ENCODE results near the gene CLDN24. TPM values are rescaled to one million over a fixed set of nuclear protein-coding genes. Genes with fewer than 3 reads are reported as not detected.

Gene CLDN24
- not detected for total RNA-seq
- not detected for polyA plus RNA-seq
- long read RNA-seq, donor 1 = 0 reads
- long read RNA-seq, donor 2 = 0 reads
- long read RNA-seq, donor 3 = 0 reads
- long read RNA-seq, donor 4 = 0 reads
- long read RNA-seq, donor 5 = 0 reads
- long read RNA-seq, donor 6 = 0 reads
- long read RNA-seq, donor 7 = 0 reads
- long read RNA-seq, donor 8, partial matches to known transcripts = 0 of 1 reads
- long read RNA-seq, donor 8, other reads (novel, unspliced or antisense) = 0 of 1 reads
- long read RNA-seq, donor 9 = 0 reads
- long read RNA-seq, donor 10 = 0 reads

- WGBS = 97% methylated on average over 5 of the region's 5 CpGs
- H3K4me1 ChIP-seq (ENCODE audit: control insufficient read depth in 2 of 2, insufficient read depth in 2 of 2, low read length in 2 of 2) = no peaks in the 10 kb centered on the region
- no peak for DNase-seq (ENCODE audit: low read depth in 6 of 9, low spot score in 9 of 9)
Measured at GRCh38 chr4:183322326-183322725, at the start of gene CLDN24. TSS of gene CLDN24 (minus strand) at chr4:183322426. CDS start at chr4:183322426, 0 bp downstream.

DNA sequence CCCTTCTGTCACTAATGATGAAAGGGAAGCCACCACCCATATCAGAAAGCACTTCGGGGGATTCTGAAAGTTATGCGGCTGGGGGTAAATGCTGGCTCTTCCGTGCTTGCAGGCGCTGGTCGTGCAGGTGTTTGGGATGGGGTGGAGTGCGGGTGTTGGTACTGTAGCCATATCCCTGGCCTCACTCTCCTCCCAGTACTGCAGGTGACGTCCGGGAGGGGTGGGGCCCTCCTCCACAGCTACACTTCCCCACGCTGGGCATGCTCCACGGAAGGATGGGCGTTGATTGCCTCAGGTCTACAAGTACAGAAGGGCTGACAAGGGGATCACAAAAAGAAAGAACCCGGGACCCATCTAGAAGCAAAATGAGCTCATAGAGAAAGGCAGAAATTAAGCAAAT, 48.6 kb upstream of the CLDN24 start:
- H3K4me1 ChIP-seq (ENCODE audit: control insufficient read depth in 2 of 2, insufficient read depth in 2 of 2, low read length in 2 of 2) = no peaks in the 10 kb centered on the region
- no peak overlapping the region for H3K4me3 ChIP-seq (ENCODE audit: low read length in 2 of 2)
- no peak for DNase-seq (ENCODE audit: low read depth in 6 of 9, low spot score in 9 of 9)
- no peaks in the 10 kb centered on the region for H3K9me3 ChIP-seq (ENCODE audit: control insufficient read depth in 2 of 2, insufficient read depth in 1 of 2, low read length in 1 of 2)
- 89% methylated on average over 12 of the region's 12 CpGs for WGBS
- no peaks in the 10 kb centered on the region for H3K36me3 ChIP-seq (ENCODE audit: control insufficient read depth in 2 of 2, insufficient read depth in 2 of 2, low read length in 1 of 2)
- H3K27me3 ChIP-seq (ENCODE audit: control insufficient read depth in 2 of 2, insufficient read depth in 1 of 2, low read length in 1 of 2) = peaks cover 0 to 2% of the 10 kb centered on the region in 2 donors
- no peak overlapping the region for H3K27ac ChIP-seq (ENCODE audit: low read depth in 1 of 2, low read length in 1 of 2)

More at GRCh38 chr4:183322326-183322725, at the start of gene CLDN24:
- no peak within 1 kb of the TSS for H3K27ac ChIP-seq (ENCODE audit: low read depth in 1 of 2, low read length in 1 of 2)
- no peaks in the 10 kb centered on the region for H3K27me3 ChIP-seq (ENCODE audit: control insufficient read depth in 2 of 2, insufficient read depth in 1 of 2, low read length in 1 of 2)
- H3K36me3 ChIP-seq (ENCODE audit: control insufficient read depth in 2 of 2, insufficient read depth in 2 of 2, low read length in 1 of 2) = no peaks in the 10 kb centered on the region
- H3K4me3 ChIP-seq (ENCODE audit: low read length in 2 of 2) = no peak within 1 kb of the TSS
- H3K9me3 ChIP-seq (ENCODE audit: control insufficient read depth in 2 of 2, insufficient read depth in 1 of 2, low read length in 1 of 2) = peaks cover 0 to 5% of the 10 kb centered on the region in 2 donors

- H3K27me3 ChIP-seq (ENCODE audit: control insufficient read depth in 2 of 2, insufficient read depth in 1 of 2, low read length in 1 of 2) = no peaks in the 10 kb centered on the region
- no peak for DNase-seq (ENCODE audit: low read depth in 6 of 9, low spot score in 9 of 9)
- H3K27ac ChIP-seq (ENCODE audit: low read depth in 1 of 2, low read length in 1 of 2) = no peak overlapping the region
- H3K36me3 ChIP-seq (ENCODE audit: control insufficient read depth in 2 of 2, insufficient read depth in 2 of 2, low read length in 1 of 2) = no peaks in the 10 kb centered on the region
- no peak overlapping the region for H3K4me3 ChIP-seq (ENCODE audit: low read length in 2 of 2)
- no peaks in the 10 kb centered on the region for H3K4me1 ChIP-seq (ENCODE audit: control insufficient read depth in 2 of 2, insufficient read depth in 2 of 2, low read length in 2 of 2)
- 88% methylated on average over 8 of the region's 8 CpGs for WGBS
- H3K9me3 ChIP-seq (ENCODE audit: control insufficient read depth in 2 of 2, insufficient read depth in 1 of 2, low read length in 1 of 2) = no peaks in the 10 kb centered on the region
Measured at GRCh38 chr4:183369073-183369472, 46.8 kb upstream of the CLDN24 start.

DNA sequence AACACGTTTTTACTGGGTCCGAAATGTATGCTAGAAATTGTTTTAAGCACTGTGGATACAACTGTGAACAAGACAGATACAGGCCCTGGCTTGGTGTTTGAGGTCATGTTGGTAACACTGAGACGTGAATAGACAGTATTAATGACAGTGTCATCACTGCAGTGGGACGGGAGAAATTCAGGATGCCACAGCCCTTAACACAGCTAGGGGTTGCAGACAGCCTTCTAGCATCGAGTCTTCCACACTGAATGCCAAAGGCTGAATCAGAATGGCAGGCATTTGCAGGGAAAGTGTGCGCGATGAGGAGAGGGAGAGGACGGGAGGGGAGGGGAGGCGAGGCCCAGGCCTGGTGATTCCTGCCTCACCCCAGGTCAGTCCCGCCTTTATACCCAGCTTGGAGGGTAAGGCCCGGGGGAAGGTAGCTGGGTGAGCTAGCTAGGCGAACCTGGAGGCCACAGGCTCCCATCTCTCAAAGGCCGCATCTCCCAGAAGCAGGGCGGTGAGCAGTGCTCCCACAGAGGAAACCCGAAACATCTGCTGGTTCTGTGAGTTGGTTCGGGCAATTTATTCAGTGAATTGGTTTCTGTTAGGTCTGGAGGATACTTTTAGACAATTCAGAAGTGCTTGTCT, 44.1 kb upstream of the CLDN24 start:
- Histone ChIP-seq H3K4me3 (ENCODE audit: low read length in 2 of 2) (no peak overlapping the region), H3K27me3 (ENCODE audit: control insufficient read depth in 2 of 2, insufficient read depth in 1 of 2, low read length in 1 of 2) (no peaks in the 10 kb centered on the region), H3K9me3 (ENCODE audit: control insufficient read depth in 2 of 2, insufficient read depth in 1 of 2, low read length in 1 of 2) (no peaks in the 10 kb centered on the region), H3K4me1 (ENCODE audit: control insufficient read depth in 2 of 2, insufficient read depth in 2 of 2, low read length in 2 of 2) (no peaks in the 10 kb centered on the region), H3K27ac (ENCODE audit: low read depth in 1 of 2, low read length in 1 of 2) (no peak overlapping the region), H3K36me3 (ENCODE audit: control insufficient read depth in 2 of 2, insufficient read depth in 2 of 2, low read length in 1 of 2) (no peaks in the 10 kb centered on the region)
- no peak for DNase-seq (ENCODE audit: low read depth in 6 of 9, low spot score in 9 of 9)
- WGBS = 93% methylated on average over 16 of the region's 16 CpGs

- WGBS = 86% methylated on average over 10 of the region's 10 CpGs
- Histone ChIP-seq H3K4me1 (ENCODE audit: control insufficient read depth in 2 of 2, insufficient read depth in 2 of 2, low read length in 2 of 2) (no peaks in the 10 kb centered on the region), H3K36me3 (ENCODE audit: control insufficient read depth in 2 of 2, insufficient read depth in 2 of 2, low read length in 1 of 2) (no peaks in the 10 kb centered on the region), H3K9me3 (ENCODE audit: control insufficient read depth in 2 of 2, insufficient read depth in 1 of 2, low read length in 1 of 2) (no peaks in the 10 kb centered on the region), H3K27me3 (ENCODE audit: control insufficient read depth in 2 of 2, insufficient read depth in 1 of 2, low read length in 1 of 2) (no peaks in the 10 kb centered on the region), H3K27ac (ENCODE audit: low read depth in 1 of 2, low read length in 1 of 2) (no peak overlapping the region), H3K4me3 (ENCODE audit: low read length in 2 of 2) (no peak overlapping the region)
- DNase-seq (ENCODE audit: low read depth in 6 of 9, low spot score in 9 of 9) = no peak
Measured at GRCh38 chr4:183364025-183364424, 41.8 kb upstream of the CLDN24 start.

DNA sequence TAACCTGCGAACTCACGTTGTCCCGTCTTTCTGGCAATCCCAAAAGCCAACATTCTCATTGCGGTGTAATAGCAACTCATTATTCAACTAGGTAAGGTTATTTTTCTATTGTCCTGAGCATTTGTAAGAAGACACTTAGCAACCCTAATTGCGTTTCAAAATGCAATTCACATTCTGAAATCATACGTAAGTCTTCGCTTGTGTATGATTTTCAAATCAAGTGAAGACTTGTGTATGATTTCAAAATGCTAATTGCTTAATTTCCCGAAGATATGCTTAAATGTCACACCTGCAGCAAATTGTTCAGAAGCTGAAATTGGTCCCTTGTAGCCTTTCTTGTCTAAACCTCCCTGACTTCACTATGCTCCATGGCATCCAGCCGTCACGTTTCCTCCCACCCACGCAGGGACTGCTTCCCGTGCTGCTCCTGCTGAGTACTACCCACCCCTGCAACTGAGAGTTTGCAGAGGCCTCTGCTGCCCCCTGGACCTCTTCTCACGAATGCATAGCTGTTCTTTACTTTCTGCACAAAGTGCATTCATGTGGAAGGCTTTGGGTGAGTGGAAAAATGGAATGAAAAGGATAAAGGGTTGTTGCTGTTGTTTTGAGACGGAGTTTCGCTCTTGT, 40.8 kb upstream of the CLDN24 start:
- 85% methylated on average over 15 of the region's 15 CpGs for WGBS
- no peak for DNase-seq (ENCODE audit: low read depth in 6 of 9, low spot score in 9 of 9)
- Histone ChIP-seq H3K36me3 (ENCODE audit: control insufficient read depth in 2 of 2, insufficient read depth in 2 of 2, low read length in 1 of 2) (no peaks in the 10 kb centered on the region), H3K27ac (ENCODE audit: low read depth in 1 of 2, low read length in 1 of 2) (no peak overlapping the region), H3K4me1 (ENCODE audit: control insufficient read depth in 2 of 2, insufficient read depth in 2 of 2, low read length in 2 of 2) (no peaks in the 10 kb centered on the region), H3K4me3 (ENCODE audit: low read length in 2 of 2) (no peak overlapping the region), H3K9me3 (ENCODE audit: control insufficient read depth in 2 of 2, insufficient read depth in 1 of 2, low read length in 1 of 2) (no peaks in the 10 kb centered on the region), H3K27me3 (ENCODE audit: control insufficient read depth in 2 of 2, insufficient read depth in 1 of 2, low read length in 1 of 2) (no peaks in the 10 kb centered on the region)

DNA sequence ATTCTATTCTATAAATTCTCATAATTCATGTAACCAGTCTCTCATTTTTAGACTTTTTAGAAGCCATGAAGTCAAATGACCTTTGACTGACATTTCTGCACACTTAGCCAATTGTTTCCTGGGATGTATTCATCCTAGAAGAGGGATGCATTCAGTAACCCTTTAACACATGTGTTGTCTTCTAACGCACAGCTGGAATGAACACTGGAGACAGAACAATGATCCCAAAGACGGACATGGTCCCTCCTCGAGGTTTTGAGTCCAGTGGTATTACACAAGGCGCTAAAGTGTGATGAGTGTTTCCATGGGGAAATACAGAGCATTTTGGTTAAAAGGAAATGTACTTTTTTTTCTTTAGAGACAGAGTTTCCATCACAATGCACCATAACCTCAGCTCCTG, 39.8 kb upstream of the CLDN24 start:
- no peaks in the 10 kb centered on the region for H3K9me3 ChIP-seq (ENCODE audit: control insufficient read depth in 2 of 2, insufficient read depth in 1 of 2, low read length in 1 of 2)
- 98% methylated on average over 4 of the region's 4 CpGs for WGBS
- H3K36me3 ChIP-seq (ENCODE audit: control insufficient read depth in 2 of 2, insufficient read depth in 2 of 2, low read length in 1 of 2) = no peaks in the 10 kb centered on the region
- H3K4me1 ChIP-seq (ENCODE audit: control insufficient read depth in 2 of 2, insufficient read depth in 2 of 2, low read length in 2 of 2) = no peaks in the 10 kb centered on the region
- no peaks in the 10 kb centered on the region for H3K27me3 ChIP-seq (ENCODE audit: control insufficient read depth in 2 of 2, insufficient read depth in 1 of 2, low read length in 1 of 2)
- no peak overlapping the region for H3K4me3 ChIP-seq (ENCODE audit: low read length in 2 of 2)
- no peak overlapping the region for H3K27ac ChIP-seq (ENCODE audit: low read depth in 1 of 2, low read length in 1 of 2)
- DNase-seq (ENCODE audit: low read depth in 6 of 9, low spot score in 9 of 9) = no peak

GRCh38 chr4:183360161-183360919, 38.1 kb upstream of the CLDN24 start:
- Histone ChIP-seq H3K27me3 (ENCODE audit: control insufficient read depth in 2 of 2, insufficient read depth in 1 of 2, low read length in 1 of 2) (no peaks in the 10 kb centered on the region), H3K9me3 (ENCODE audit: control insufficient read depth in 2 of 2, insufficient read depth in 1 of 2, low read length in 1 of 2) (no peaks in the 10 kb centered on the region), H3K4me3 (ENCODE audit: low read length in 2 of 2) (no peak overlapping the region), H3K27ac (ENCODE audit: low read depth in 1 of 2, low read length in 1 of 2) (no peak overlapping the region), H3K4me1 (ENCODE audit: control insufficient read depth in 2 of 2, insufficient read depth in 2 of 2, low read length in 2 of 2) (no peaks in the 10 kb centered on the region), H3K36me3 (ENCODE audit: control insufficient read depth in 2 of 2, insufficient read depth in 2 of 2, low read length in 1 of 2) (no peaks in the 10 kb centered on the region)
- no peak for DNase-seq (ENCODE audit: low read depth in 6 of 9, low spot score in 9 of 9)
- WGBS = 81% methylated on average over 11 of the region's 11 CpGs

All from thymus (tissue), 14 donors.